ENCODE results near the gene SOS1.
"Not testable (repeated sequence)": the region's sequence is repeated elsewhere in the genome, so short reads cannot be mapped to it uniquely, and the experiment has no call there.

SOS1 gene

DNA sequence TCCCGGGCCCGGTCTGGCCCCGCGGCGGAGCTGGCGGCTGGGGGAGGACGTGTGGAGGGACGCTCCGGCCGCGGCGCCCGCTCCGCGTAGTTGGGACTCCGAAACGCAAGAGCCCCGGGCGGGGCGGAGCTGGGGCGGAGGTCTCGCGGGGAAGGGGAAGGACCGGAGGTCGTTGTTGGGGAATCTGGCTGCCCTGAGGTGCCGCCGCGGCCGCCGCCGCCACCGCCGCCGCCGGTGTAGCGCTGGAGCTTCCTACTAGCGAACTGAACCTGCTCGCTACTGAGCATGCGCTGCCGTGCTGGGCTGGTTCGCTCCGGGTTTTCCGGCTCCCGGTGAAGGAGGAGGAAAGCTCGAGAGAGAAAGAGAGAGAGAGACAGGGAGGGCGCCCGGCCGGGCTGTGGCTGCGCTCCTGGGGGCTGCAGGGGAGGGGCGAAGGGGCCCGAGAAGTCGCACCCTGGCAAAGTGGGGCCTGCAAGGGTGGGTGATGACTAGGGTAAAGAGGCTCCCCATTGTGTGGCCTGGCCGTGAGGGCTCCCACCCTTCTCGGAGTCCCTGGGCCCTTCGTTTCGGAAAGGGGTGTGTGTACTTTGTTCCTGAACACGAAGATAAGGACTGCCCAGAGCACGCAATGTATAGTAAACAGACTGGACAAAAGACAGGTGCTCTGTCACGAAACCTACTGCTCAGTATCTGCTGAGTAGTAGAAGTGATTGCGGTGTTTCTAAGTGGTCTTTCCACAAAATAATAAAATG is at the start of gene SOS1:
TSS of gene SOS1 (minus strand) at position 281 of the 752 bp plus-strand sequence. CDS start 629 bp downstream, outside the sequence.
- peak; percentile 97 to 99 (median 98) for DNase-seq

DNA sequence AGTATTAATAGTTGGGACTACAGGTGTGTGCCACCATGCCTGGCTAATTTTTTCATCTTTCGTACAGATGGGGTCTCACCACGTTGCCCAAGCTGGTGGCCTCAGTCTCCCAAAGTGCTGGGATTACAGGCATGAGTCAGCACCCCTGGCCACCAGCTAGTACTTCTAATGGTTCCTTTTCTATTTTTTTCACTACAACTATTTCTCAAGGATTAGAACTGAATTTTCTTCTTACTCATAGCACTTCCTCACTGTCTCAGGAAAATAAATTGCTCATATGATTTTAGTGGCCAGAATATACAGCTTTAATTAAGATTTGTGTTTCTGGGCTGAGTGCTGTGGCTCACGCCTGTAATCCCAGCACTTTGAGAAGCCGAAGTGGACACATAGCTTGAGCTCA is 43.2 kb upstream of the SOS1 start:
- DNase-seq = no peak

GRCh38 chr2:39160982-39161381 is 40.1 kb upstream of the SOS1 start:
- DNase-seq = no peak

DNA sequence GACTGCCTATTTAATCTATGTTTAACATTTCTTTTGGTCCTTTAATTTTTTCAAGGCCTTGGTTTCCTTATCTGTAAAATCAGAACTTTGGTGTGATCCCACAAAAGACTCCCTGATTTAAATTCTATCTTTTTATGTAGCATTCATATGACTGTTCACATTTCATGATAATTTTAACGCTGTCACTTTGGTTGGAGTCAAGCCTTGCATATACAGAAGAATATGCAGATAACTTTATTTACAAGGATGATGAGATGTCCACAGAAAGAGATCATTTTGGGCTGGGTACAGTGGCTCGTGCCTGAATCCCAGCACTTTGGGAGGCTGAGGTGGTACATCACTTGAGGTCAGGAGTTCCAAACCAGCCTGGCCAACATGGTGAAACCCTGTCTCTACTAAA is 38.4 kb upstream of the SOS1 start:
- no peak for DNase-seq

- no peak for DNase-seq
Observed at GRCh38 chr2:39158351-39158750, 37.5 kb upstream of the SOS1 start.

DNA sequence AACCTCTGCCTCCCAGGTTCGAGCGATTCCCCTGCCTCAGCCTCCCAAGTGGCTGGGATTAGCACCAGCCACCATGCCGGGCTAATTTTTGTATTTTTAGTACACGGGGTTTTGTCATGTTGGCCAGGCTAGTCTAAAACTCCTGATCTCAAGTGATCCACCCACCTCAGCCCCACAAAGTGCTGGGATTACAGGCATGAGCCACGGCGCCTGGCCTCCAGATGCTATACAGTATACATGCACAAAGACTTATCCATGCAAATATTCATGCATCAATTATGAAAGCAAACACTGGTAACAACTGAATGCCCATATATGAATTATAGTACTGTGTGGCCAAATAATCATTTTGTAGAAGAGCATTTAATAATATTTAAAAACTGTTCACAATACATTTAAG is 36.0 kb upstream of the SOS1 start:
- DNase-seq = no peak

DNA sequence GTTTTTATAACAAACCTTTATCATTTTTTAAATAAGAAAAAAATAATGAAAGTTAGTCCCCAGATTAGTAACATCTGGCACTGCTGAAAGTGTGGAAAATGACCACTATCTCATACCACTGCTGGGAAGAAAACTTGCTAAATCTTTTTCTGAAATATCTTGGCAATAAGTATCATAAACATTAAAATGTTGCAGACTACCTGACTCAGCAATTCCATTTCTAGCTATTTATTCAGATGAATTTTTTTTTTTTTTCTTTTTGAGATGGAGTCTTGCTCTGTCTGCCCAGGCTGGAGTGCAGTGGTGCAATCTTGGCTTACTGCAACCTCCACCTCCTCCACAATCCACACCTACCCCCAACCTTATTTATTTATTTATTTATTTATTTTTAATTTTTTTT is 35.3 kb upstream of the SOS1 start:
- DNase-seq = no peak

DNA sequence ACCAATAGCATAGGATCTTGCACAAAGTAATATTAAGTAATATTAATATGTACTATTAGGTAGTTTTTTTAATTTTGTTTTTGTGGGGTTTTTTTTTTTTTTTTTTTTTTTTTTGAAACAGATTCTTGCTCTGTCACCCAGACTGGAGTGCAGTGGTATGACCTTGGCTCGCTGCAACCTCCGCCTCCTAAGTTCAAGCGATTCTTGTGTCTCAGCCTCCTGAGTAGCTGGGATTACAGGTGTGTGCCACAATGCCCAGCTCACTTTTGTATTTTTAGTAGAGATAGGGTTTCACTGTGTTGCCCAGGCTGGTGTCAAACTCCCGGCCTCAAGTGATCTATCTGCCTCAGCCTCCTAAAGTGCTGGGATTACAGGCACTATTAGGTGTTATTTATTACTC is 34.7 kb upstream of the SOS1 start:
- not testable (repeated sequence) for DNase-seq

GRCh38 chr2:39154944-39155343 is 34.1 kb upstream of the SOS1 start:
- DNase-seq = no peak

- DNase-seq = no peak
Observed at GRCh38 chr2:39153312-39153711, 32.5 kb upstream of the SOS1 start.

DNA sequence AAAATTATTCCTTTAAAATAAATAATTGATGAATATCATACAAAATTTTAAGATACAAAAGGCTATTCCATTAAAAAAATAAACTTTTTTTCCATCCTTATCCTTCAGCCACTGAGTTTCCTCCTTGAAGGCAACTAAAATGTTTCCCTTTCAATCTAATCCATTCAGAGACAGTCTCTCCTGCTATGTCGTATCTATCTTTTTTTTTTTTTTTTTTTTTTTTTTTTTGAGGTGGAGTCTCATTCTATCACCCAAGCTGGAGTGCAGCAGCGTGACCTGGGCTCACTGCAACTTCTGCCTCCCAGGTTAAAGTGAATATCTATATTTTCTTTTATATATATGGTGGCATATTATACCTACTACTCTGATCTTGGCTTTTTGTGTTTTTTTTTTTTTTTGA is 31.7 kb upstream of the SOS1 start:
- DNase-seq = no peak

DNA sequence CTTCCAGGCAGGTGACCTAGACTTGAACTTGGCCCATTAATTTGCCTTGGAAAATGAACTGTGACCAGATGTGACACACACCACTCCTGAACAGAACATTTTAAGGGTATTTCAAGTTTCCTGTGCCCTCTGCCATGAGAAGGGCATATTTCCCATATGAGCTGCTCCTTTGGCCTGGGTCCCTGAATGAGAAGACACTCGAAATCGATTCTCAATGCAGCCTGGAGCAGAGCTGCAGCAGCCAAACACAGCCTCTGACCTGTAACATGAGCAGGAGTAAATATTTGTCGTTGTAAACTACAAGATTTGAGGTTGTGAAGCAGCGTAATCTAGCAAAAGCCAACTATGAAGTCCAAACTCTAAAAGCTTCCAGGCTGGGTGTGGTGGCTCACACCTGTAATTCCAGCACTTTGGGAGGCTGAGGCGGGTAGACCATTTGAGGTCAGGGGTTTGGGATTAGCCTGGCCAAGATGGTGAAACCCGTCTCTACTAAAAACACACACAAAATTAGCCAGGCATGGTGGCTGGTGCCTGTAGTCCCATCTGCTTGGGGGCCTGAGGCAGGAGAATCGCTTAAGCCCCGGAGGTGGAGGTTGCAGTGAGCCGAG is 30.1 kb upstream of the SOS1 start:
- DNase-seq = no peak

GRCh38 chr2:39150102-39150562 is 29.3 kb upstream of the SOS1 start:
- no peak for DNase-seq

GRCh38 chr2:39146630-39147029 is 25.8 kb upstream of the SOS1 start:
- no peak for DNase-seq

GRCh38 chr2:39145906-39146421 is 25.1 kb upstream of the SOS1 start:
- no peak for DNase-seq

DNA sequence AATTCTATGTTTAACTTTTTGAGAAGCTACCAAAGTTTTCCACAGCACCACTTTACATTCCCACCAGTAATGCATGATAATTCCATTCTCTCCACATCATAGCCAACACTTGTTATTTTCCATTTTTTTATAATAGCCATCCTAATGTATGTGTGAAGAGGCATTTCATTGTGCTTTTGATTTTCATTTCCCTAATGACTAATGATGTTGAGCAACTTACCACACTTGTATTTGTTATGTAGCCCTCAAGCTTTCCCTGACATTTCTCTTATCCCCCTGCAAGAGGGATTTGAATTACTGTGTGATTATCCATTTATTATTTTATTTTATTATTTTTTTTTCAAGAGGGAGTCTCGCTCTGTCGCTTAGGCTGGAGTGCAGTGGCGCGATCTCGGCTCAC is 23.6 kb upstream of the SOS1 start:
- DNase-seq = no peak

DNA sequence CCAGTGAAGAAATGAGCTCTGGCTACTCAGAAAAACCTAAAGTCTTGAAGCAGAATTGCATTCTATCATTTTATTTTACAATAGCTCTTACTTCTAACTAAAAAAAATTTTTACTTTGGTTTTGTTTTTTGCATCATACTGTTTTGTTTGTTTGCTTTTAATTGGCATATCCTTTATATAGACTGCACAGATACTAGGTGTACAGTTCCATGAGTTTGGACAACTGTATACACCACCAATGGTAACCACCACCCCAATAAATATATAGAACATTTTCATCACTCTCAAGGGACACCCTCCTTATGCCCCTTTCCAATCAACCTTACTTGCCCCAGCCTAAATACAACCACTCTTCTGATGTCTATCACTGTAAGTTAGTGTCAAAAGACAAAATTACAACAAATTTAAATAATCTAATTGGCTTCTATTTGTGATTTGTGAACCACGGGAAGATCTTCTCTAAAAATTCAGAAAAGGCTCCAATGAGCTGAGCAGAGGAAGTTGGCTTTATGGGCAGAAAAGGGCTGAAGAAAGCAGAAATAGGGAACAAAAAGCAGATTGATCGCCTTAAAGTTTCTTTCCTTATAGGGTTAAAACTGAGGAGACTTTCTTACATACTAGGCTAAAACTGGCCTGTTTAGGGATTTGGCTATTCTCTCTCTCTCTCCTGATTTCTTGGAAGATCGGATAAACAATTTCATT is 22.2 kb upstream of the SOS1 start:
- DNase-seq = no peak

GRCh38 chr2:39141334-39142271 is 20.8 kb upstream of the SOS1 start:
- DNase-seq = no peak

DNA sequence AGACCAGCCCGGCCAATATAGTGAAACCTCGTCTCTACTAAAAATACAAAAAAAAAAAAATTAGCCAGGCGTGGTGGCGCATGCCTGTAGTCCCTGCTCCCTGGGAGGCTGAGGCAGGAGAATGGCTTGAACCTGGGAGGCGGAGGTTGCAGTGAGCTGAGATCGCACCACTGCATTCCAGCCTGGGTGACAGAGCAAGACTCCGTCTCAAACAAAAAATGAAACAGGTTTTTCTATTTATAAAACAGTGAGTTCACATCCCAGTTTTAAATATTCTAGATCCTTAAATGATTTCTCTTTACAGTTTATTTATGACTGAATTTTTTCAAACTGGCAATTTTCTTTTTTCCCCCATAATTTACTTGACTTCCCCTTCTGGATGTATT is 20.1 kb upstream of the SOS1 start:
- DNase-seq = not testable (repeated sequence)

GRCh38 chr2:39140322-39140847 is 19.5 kb upstream of the SOS1 start:
- no peak for DNase-seq

- no peak for DNase-seq
Observed at GRCh38 chr2:39139511-39140237, 18.8 kb upstream of the SOS1 start.

- DNase-seq = no peak
Observed at GRCh38 chr2:39138837-39139211, 18.0 kb upstream of the SOS1 start.
